Immature natural killer cell (primary cell): ENCODE measurements around the gene PRPF19. TPM values are rescaled to one million over a fixed set of nuclear protein-coding genes. Genes with fewer than 3 reads are reported as not detected.
"Not testable (repeated sequence)": the region's sequence is repeated elsewhere in the genome, so short reads cannot be mapped to it uniquely, and the experiment has no call there.

Experiments
- DNase-seq, 3 donors: peaks; one replicate each; pipeline ENCODE4 v3.0.0; 2022; ENCODE audit warnings: mixed read lengths in 1 of 3
- H3K27ac Mint-ChIP-seq, 6 donors: one replicate each; pipeline ENCODE4 v1.8.0; 2020; ENCODE audit warnings: mixed read lengths in 6 of 6, mild to moderate bottlenecking in 5 of 6, inconsistent platforms in 4 of 6, moderate library complexity in 3 of 6
- H3K27me3 Mint-ChIP-seq, 3 donors: one replicate each; pipeline ENCODE4 v1.8.0; 2020 to 2021; ENCODE audit warnings: low read depth in 3 of 3, mild to moderate bottlenecking in 3 of 3, mixed read lengths in 3 of 3, moderate library complexity in 3 of 3, inconsistent platforms in 1 of 3
- H3K36me3 Mint-ChIP-seq, 3 donors: one replicate each; pipeline ENCODE4 v1.8.0; 2020; ENCODE audit warnings: mixed read lengths in 3 of 3, inconsistent platforms in 2 of 3, mild to moderate bottlenecking in 2 of 3
- H3K4me1 Mint-ChIP-seq, 2 donors: one replicate each; pipeline ENCODE4 v1.8.0; 2020; ENCODE audit warnings: inconsistent platforms in 2 of 2, mild to moderate bottlenecking in 2 of 2, mixed read lengths in 2 of 2, moderate library complexity in 1 of 2
- H3K4me3 Mint-ChIP-seq, 5 donors: one replicate each; pipeline ENCODE4 v1.8.0; 2020; ENCODE audit warnings: mild to moderate bottlenecking in 5 of 5, mixed read lengths in 5 of 5, inconsistent platforms in 3 of 5, moderate library complexity in 3 of 5
- H3K9me3 Mint-ChIP-seq, 6 donors: one replicate each; pipeline ENCODE4 v1.8.0; 2020; ENCODE audit warnings: mild to moderate bottlenecking in 6 of 6, mixed read lengths in 6 of 6, inconsistent platforms in 4 of 6, moderate library complexity in 3 of 6
- polyA plus RNA-seq, 3 donors: library from polyadenylated mRNA; unstranded; fragments of 300-500 nt; fragmentation: Illumina TruSeq; gene quantifications; one replicate each; pipeline ENCODE4 v1.2.3, GENCODE V29; 2021

The PRPF19 gene
- polyA plus RNA-seq, 3 donors from 2014 or later = 8.9 to 15.2 (median 13.6) TPM

- H3K9me3 Mint-ChIP-seq = no peaks in the 10 kb centered on the region
- peak overlapping the region; percentile 86 to 98 (median 92) for H3K27ac Mint-ChIP-seq
- H3K4me1 Mint-ChIP-seq = peaks cover 63 to 67% of the 10 kb centered on the region in 2 donors
- peaks cover 0 to 4% (median 4%) of the 10 kb centered on the region in 3 donors for H3K36me3 Mint-ChIP-seq
- peak overlapping the region; percentile 90 to 99 (median 98) for H3K4me3 Mint-ChIP-seq
- peaks cover 6 to 9% (median 7%) of the 10 kb centered on the region in 3 donors for H3K27me3 Mint-ChIP-seq
- DNase-seq = peak; percentile 39 to 46 (median 43)
Observed at GRCh38 chr11:60914633-60915247, 8.4 kb upstream of the PRPF19 start.

DNA sequence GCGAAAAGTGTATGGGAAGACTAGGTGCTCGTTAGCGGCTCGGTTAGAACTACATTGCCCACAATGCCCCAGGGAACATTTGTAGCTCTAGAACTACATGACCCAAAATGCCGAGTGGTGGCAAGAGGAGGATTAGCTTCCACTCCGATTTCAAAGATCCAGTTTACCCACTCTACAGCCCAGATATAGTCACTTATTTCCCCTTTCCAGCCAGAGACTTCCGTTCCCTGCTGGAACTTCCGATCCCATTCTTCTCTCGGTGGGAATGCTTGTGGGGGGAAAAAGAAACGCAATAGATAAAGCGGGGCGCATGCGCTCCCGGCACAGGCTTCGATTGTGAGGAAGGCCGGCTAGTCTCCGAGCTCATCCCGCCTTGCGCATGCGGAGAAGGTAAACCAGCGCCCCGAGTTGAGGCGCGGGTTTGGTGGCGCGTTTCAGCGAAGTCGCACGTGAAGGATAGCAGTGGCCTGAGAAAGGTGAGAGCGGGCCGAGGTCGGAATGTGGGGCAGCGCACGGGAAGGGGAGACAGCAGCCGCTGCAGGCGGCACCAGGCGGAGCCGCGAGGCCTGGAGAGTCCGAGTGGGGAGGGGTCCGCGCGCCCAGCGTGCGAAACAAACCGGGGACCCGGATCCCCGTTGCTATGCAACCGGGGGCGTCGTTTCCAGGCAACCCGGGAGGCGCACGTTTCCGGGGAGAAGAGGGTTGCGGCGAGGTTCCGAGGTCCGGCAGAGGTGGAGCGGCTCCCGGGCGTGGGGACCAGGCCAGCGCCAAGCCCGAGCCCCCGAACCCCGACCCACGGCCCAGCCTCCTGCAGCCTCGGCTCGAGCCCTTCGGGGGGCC, 7.6 kb upstream of the PRPF19 start, which contains the start of gene TMEM109:
Gene TMEM109, plus strand, starts transcription at position 366 of the 840 bp plus-strand sequence. CDS start 5,536 bp downstream, outside the sequence.
- Mint-ChIP-seq H3K4me3 (peak within 1 kb of the TSS; percentile 98 to 99 (median 98)), H3K4me1 (peaks cover 63 to 67% of the 10 kb centered on the region in 2 donors)
- DNase-seq = peak; percentile 86 to 88 (median 87)

DNA sequence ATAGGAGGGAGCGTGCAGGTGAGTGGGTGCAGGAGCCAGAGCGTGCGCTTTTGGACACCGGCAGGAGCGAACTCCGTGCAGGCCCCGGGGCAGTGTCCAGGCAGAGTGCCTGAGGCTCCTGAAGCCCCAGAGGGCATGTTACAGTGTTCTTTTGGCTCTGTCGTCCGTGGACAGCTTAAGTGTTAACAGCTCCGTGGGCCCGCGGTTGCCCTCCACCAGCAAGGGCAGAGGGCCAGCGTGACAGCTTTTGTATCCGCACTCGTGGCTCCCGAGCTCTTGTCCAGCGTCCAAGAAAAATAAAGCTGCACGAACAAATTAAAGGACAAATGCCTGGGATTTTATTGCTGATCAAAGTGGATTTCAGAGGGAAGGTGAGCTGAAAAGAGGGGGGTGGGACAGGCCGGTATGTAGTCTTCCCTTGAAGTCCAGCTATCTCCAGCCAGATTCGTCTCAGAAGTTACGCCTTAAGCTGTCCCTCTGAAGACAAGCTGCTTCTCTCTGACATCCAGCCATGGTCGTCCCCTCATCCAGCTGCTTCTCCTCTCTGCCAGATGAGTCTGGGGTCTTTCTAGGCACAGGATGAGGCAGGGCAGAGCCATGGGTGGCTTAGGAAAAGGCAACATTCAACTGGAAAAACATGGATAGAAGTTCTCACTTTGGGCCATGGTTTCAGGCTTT, 6.6 kb upstream of the PRPF19 start:
- H3K4me3 Mint-ChIP-seq = peak overlapping the region; percentile 98 to 99 (median 98)
- no peaks in the 10 kb centered on the region for H3K36me3 Mint-ChIP-seq
- peaks cover 63 to 67% of the 10 kb centered on the region in 2 donors for H3K4me1 Mint-ChIP-seq
- H3K9me3 Mint-ChIP-seq = no peaks in the 10 kb centered on the region
- H3K27ac Mint-ChIP-seq = peak overlapping the region; percentile 88 to 99 (median 94)
- H3K27me3 Mint-ChIP-seq = peaks cover 6 to 9% (median 7%) of the 10 kb centered on the region in 3 donors
- no peak for DNase-seq

More for the DNA sequence above, 7.6 kb upstream of the PRPF19 start, which contains the start of gene TMEM109:
- H3K9me3 Mint-ChIP-seq = no peaks in the 10 kb centered on the region
- H3K27ac Mint-ChIP-seq = peak within 1 kb of the TSS; percentile 86 to 99 (median 94)
- peaks cover 6 to 9% (median 7%) of the 10 kb centered on the region in 3 donors for H3K27me3 Mint-ChIP-seq
- H3K36me3 Mint-ChIP-seq = no peaks in the 10 kb centered on the region

DNA sequence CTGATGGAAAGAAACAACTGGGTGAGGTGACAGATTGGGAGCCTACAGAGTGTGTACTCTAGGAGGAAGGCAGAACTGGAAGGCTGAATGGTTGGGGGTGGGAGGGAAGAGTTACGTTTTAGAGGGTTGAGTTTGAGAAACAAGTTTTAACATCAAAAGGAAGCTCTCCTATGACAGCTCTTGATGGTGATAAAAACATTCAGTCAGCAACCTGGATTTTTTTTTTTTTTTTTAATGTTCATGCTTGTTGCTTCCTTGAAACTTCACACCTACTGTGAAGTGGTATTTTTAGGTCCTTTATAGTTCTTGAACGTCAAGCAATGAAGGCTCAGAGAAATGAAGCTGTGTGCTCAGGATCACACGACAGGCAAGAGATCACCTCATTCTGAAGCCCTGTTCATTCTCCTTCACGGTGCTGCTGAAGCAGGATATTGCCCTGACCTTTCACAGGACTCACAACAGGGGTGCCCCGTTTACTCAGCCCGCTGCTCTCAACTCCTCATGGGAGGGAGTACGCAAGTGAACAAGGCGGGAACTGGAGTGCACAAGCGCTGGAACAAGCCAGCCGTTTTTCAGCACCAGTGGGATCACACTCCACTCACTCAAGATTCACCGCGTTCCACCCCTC, 6.0 kb upstream of the PRPF19 start:
- Mint-ChIP-seq H3K4me3 (peak overlapping the region; percentile 61 to 99 (median 71)), H3K4me1 (peaks cover 61 to 68% of the 10 kb centered on the region in 2 donors), H3K27ac (peak overlapping the region; percentile 79 to 95 (median 89)), H3K27me3 (peaks cover 6 to 9% (median 7%) of the 10 kb centered on the region in 3 donors), H3K9me3 (no peaks in the 10 kb centered on the region), H3K36me3 (no peaks in the 10 kb centered on the region)
- DNase-seq = peak; percentile 46 to 59 (median 59)

DNA sequence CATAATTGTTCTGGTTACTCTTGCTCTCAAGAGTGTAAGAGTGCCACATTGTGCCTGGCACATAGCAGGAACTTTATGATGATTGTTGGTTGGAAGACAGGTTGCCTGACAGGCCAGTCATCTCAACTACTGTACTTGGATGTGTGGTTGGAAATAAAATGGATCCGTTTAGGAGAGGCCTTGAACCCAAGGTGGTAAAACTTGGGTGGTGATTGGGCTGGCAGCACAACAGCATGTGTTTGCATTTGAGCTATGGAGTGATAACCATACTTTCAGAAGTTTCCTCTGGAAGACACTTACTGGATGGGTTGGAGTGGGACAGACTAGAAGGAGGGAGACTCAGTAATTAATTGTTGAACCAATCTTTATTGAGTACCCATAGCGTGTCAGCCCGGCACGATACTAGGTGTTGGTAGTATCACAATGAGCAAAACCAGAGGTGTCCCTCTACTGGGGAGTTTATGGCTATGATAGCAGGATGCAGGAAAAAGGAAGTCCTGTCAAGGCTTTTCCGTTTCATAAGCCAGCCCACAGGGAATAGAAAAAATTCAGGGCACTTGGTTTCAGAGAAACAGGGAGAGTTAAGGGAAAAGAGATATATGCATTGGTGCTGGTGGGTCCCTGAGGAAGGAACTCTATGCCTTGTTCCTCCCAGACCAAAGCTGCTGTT, 4.5 kb upstream of the PRPF19 start:
- peaks cover 59 to 68% of the 10 kb centered on the region in 2 donors for H3K4me1 Mint-ChIP-seq
- H3K4me3 Mint-ChIP-seq = no peak overlapping the region
- no peak for DNase-seq
- H3K9me3 Mint-ChIP-seq = no peaks in the 10 kb centered on the region
- H3K27ac Mint-ChIP-seq = peak overlapping the region; percentile 54 to 92 (median 81)
- no peaks in the 10 kb centered on the region for H3K36me3 Mint-ChIP-seq
- peaks cover 6 to 12% (median 9%) of the 10 kb centered on the region in 3 donors for H3K27me3 Mint-ChIP-seq

DNA sequence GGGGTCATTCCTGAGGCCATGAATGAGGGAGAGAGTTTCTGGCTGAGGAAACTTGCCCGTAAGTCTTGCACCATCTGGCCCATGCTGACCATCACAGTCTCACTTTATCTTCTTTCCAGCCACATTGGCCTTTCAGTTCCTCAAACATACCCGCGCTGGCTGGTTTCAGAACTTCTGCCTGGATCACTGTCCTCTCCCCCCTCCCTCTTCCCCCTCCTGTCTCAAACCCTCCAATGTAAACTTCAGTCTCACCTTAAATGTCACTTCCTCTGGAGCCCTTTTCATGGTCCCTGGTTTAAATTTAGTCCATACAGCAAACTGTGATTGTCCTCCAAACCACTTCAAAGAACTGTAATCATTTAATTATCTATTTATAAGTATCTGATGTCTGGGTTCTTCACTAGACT, 3.9 kb upstream of the PRPF19 start:
- Mint-ChIP-seq H3K27ac (no peak overlapping the region), H3K4me1 (peaks cover 59 to 68% of the 10 kb centered on the region in 2 donors), H3K9me3 (no peaks in the 10 kb centered on the region), H3K4me3 (no peak overlapping the region), H3K36me3 (no peaks in the 10 kb centered on the region), H3K27me3 (peaks cover 6 to 12% (median 9%) of the 10 kb centered on the region in 3 donors)
- no peak for DNase-seq

- H3K4me3 Mint-ChIP-seq, H3K36me3 Mint-ChIP-seq, DNase-seq, H3K9me3 Mint-ChIP-seq: not testable (repeated sequence)
- Mint-ChIP-seq H3K27ac (peak overlapping the region in 1 of 6 donors; percentile 9), H3K27me3 (peaks cover 6 to 12% (median 9%) of the 10 kb centered on the region in 3 donors), H3K4me1 (peaks cover 58 to 68% of the 10 kb centered on the region in 2 donors)
Observed at GRCh38 chr11:60909680-60910280, 3.4 kb upstream of the PRPF19 start.

GRCh38 chr11:60908803-60909202, 2.4 kb upstream of the PRPF19 start:
- no peak overlapping the region for H3K4me3 Mint-ChIP-seq

GRCh38 chr11:60905551-60906113, 753 bp downstream of the PRPF19 start:
- Mint-ChIP-seq H3K27me3 (peaks cover 0 to 7% (median 0%) of the 10 kb centered on the region in 3 donors), H3K9me3 (no peaks in the 10 kb centered on the region), H3K36me3 (peaks cover 0 to 3% (median 0%) of the 10 kb centered on the region in 3 donors), H3K4me1 (peaks cover 33 to 44% of the 10 kb centered on the region in 2 donors), H3K4me3 (peak overlapping the region; percentile 91 to 92 (median 91)), H3K27ac (peak overlapping the region; percentile 53 to 86 (median 82))
- no peak for DNase-seq

More at GRCh38 chr11:60908803-60909202, 2.4 kb upstream of the PRPF19 start:
- Mint-ChIP-seq H3K36me3 (no peaks in the 10 kb centered on the region), H3K27me3 (peaks cover 2 to 9% (median 5%) of the 10 kb centered on the region in 3 donors), H3K4me1 (peaks cover 62 to 71% of the 10 kb centered on the region in 2 donors), H3K27ac (peak overlapping the region in 2 of 6 donors; percentile 12 to 36), H3K9me3 (no peaks in the 10 kb centered on the region)
- no peak for DNase-seq

GRCh38 chr11:60905047-60905446, 1.3 kb downstream of the PRPF19 start:
- peaks cover 0 to 6% (median 4%) of the 10 kb centered on the region in 3 donors for H3K36me3 Mint-ChIP-seq
- DNase-seq = no peak
- H3K4me1 Mint-ChIP-seq = peaks cover 31 to 42% of the 10 kb centered on the region in 2 donors
- peak overlapping the region; percentile 53 to 86 (median 82) for H3K27ac Mint-ChIP-seq
- no peaks in the 10 kb centered on the region for H3K9me3 Mint-ChIP-seq
- peaks cover 0 to 7% (median 0%) of the 10 kb centered on the region in 3 donors for H3K27me3 Mint-ChIP-seq
- peak overlapping the region; percentile 91 to 92 (median 91) for H3K4me3 Mint-ChIP-seq

DNA sequence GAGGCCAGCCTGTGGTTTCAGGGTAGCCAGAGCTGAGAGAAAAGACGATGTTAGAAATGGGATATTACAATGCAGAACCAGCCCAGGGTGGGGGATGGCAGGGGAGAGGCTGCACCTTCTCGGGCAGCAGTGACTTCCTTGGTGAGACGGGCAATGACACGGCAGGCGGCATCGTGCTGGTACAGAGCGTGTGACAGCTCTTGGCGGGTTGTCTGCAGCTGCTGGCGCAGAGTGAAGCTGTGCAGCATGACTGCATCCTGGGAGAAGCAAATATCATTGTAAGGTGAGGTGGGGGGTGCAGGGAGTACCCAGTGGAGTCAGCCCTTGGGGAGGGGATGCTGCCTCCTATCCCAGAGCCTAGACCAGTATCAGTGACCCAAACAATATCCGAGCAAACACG, 3.8 kb downstream of the PRPF19 start:
- Mint-ChIP-seq H3K4me1 (peaks cover 31 to 41% of the 10 kb centered on the region in 2 donors), H3K27me3 (peaks cover 0 to 7% (median 0%) of the 10 kb centered on the region in 3 donors), H3K9me3 (no peaks in the 10 kb centered on the region), H3K4me3 (peak overlapping the region in 1 of 5 donors; percentile 40), H3K36me3 (peaks cover 7 to 17% (median 13%) of the 10 kb centered on the region in 3 donors), H3K27ac (peak overlapping the region in 1 of 6 donors; percentile 10)
- no peak for DNase-seq
